DOHH2 (cell line): ENCODE results near the gene VGF.

Experiments
- EZH2phosphoT487 ChIP-seq: fragments of 200-600 bp; sonication (generic); IDR thresholded peaks from 2 replicates; pipeline ENCODE4 v1.6.1; 2017; ENCODE audit warnings: borderline replicate concordance, mild to moderate bottlenecking, antibody characterized with exemption, low read length, moderate library complexity, mixed read lengths
- TF ChIP-seq, protein P1 (sequence below): fragments of 200-600 bp; sonication (generic); IDR thresholded peaks from one replicate; pipeline ENCODE4 v1.5.1; 2014; ENCODE audit warnings: antibody characterized with exemption, mild to moderate bottlenecking, low read depth, low read length; ENCODE audit not compliant: poor library complexity, severe bottlenecking

DNA sequence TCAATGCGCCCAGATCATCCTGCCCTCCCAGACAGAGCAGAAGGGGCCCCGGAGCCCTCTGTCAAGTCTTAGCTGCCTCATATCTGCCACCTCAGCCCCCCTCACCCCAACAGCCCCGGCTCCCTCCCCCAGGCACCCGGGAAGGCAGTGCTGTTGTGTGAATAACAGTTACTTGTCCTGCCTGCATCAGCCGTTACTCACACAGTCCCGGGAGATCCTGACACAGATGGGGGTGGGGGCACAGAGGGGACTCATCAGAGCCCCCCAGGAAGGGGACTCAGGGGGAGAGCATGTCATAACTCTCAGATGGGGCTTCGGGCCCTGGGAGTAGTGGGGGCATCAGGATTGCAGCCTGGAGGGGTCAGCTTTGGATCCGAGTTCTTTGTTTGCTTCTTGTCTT, 50.9 kb downstream of the VGF start:
- TF ChIP-seq, protein P1, sequence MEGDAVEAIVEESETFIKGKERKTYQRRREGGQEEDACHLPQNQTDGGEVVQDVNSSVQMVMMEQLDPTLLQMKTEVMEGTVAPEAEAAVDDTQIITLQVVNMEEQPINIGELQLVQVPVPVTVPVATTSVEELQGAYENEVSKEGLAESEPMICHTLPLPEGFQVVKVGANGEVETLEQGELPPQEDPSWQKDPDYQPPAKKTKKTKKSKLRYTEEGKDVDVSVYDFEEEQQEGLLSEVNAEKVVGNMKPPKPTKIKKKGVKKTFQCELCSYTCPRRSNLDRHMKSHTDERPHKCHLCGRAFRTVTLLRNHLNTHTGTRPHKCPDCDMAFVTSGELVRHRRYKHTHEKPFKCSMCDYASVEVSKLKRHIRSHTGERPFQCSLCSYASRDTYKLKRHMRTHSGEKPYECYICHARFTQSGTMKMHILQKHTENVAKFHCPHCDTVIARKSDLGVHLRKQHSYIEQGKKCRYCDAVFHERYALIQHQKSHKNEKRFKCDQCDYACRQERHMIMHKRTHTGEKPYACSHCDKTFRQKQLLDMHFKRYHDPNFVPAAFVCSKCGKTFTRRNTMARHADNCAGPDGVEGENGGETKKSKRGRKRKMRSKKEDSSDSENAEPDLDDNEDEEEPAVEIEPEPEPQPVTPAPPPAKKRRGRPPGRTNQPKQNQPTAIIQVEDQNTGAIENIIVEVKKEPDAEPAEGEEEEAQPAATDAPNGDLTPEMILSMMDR, result no peak
- no peak for TF ChIP-seq EZH2phosphoT487
